Activated CD4-positive, alpha-beta T cell treated with anti-CD3 and anti-CD28 coated beads for 36 hours (primary cell): Measurements from ENCODE around the gene NUDT9. TPM values are rescaled to one million over a fixed set of nuclear protein-coding genes. Genes with fewer than 3 reads are reported as not detected.
A peak's percentile ranks its signal among the peaks of the same experiment; 100 is the strongest.
"Not testable (repeated sequence)": the region's sequence is repeated elsewhere in the genome, so short reads cannot be mapped to it uniquely, and the experiment has no call there.

ENCODE experiments used
- ATAC-seq: fragments of 200-7000 bp; cut with Tn5 transposase; one replicate; pipeline ENCODE4 v1.10.0; 2021; ENCODE audit warnings: mild to moderate bottlenecking, moderate library complexity
- CTCF ChIA-PET: fragments of 350-600 bp; sonication (Branson Sonifier 250); formaldehyde crosslinking; loops from one replicate; lab custom pipeline; 2021; ENCODE audit warnings: antibody characterized with exemption; lab: Charles Lee
- POLR2A ChIA-PET: fragments of 350-600 bp; sonication (Branson Sonifier 250); formaldehyde crosslinking; loops from one replicate; lab custom pipeline; 2021; ENCODE audit warnings: antibody characterized with exemption, inconsistent platforms; lab: Charles Lee
- DNase-seq: peaks from one replicate; pipeline ENCODE4 v3.0.0-alpha.2; 2020
- H3K27ac Mint-ChIP-seq: one replicate; pipeline ENCODE4 v1.8.0; 2021; ENCODE audit warnings: mixed read lengths
- H3K27me3 Mint-ChIP-seq: one replicate; pipeline ENCODE4 v1.8.0; 2021; ENCODE audit warnings: mixed read lengths
- H3K36me3 Mint-ChIP-seq: one replicate; pipeline ENCODE4 v1.8.0; 2021; ENCODE audit warnings: low read depth, mixed read lengths
- H3K4me1 Mint-ChIP-seq: one replicate; pipeline ENCODE4 v1.8.0; 2021; ENCODE audit warnings: mixed read lengths
- H3K4me3 Mint-ChIP-seq: one replicate; pipeline ENCODE4 v1.8.0; 2021; ENCODE audit warnings: mild to moderate bottlenecking, moderate library complexity, mixed read lengths
- H3K9me3 Mint-ChIP-seq: one replicate; pipeline ENCODE4 v1.8.0; 2021; ENCODE audit warnings: low read depth, mixed read lengths
- intact Hi-C, 2 experiments: fragments of 100-400 bp; cut with DNase I in 1 of 2; cut with micrococcal nuclease in 1 of 2; formaldehyde crosslinking; loops; one replicate each; pipeline versions ENCODE4 v1.14.2 to v1.15.1; 2022 to 2024; cut with DNase I, micrococcal nuclease
- total RNA-seq, 2 experiments: library from RNA; stranded (reverse); gene quantifications; one replicate each; pipeline ENCODE4 v1.2.3, GENCODE V29; 2021

NUDT9 gene
- total RNA-seq, 2 experiments from 2014 or later, result 9.8 to 13.3 TPM

GRCh38 chr4:87390891-87391575, 31.3 kb upstream of the NUDT9 start, which contains the start of gene HSD17B11:
TSS of gene HSD17B11 (minus strand) at chr4:87391188. CDS start at chr4:87391070, 118 bp downstream.
- H3K36me3 Mint-ChIP-seq, result peaks cover 6% of the 10 kb centered on the region
- CTCF ChIA-PET, result interaction anchor here (0.6 to 2.7 kb wide), 10 partner anchors 8 to 491 kb away, joined by 3 to 18 read pairs (median 4); partner anchors contain the start of gene NUDT9
- intact Hi-C loops, result loop anchor here (1.0 to 2.0 kb wide), 3 partner anchors 31 to 894 kb away; partner anchors contain the start of genes NUDT9 (in 2 of the 2), KLHL8 (in 1 of the 2) and PPM1K (in 1 of the 2)
- H3K27ac Mint-ChIP-seq, result peak within 1 kb of the TSS; percentile 92
- DNase-seq (peak; percentile 87), ATAC-seq (peak; percentile 98)
- H3K27me3 Mint-ChIP-seq, result no peaks in the 10 kb centered on the region
- peaks cover 47% of the 10 kb centered on the region for H3K4me1 Mint-ChIP-seq
- POLR2A ChIA-PET, result interaction anchor here (0.6 to 1.0 kb wide), 5 partner anchors 9 to 1133 kb away, joined by 3 to 7 read pairs (median 4); partner anchors contain the start of gene NUDT9
- peaks cover 4% of the 10 kb centered on the region for H3K9me3 Mint-ChIP-seq
- H3K4me3 Mint-ChIP-seq, result peak within 1 kb of the TSS; percentile 78

- DNase-seq, result no peak
- peaks cover 44% of the 10 kb centered on the region for H3K4me1 Mint-ChIP-seq
- peaks cover 6% of the 10 kb centered on the region for H3K36me3 Mint-ChIP-seq
- peak overlapping the region; percentile 92 for H3K27ac Mint-ChIP-seq
- ChIA-PET CTCF (interaction anchor here (0.6 to 2.7 kb wide), 6 partner anchors 19 to 491 kb away, joined by 3 to 18 read pairs (median 4); partner anchors contain the start of gene NUDT9), POLR2A (interaction anchor here (0.6 to 1.0 kb wide), 3 partner anchors 8 to 1133 kb away, joined by 3 to 4 read pairs (median 3); partner anchors contain the start of gene NUDT9)
- peaks cover 4% of the 10 kb centered on the region for H3K9me3 Mint-ChIP-seq
- peak overlapping the region; percentile 78 for H3K4me3 Mint-ChIP-seq
- ATAC-seq, result peak; percentile 17
- H3K27me3 Mint-ChIP-seq, result no peaks in the 10 kb centered on the region
- intact Hi-C loops, result loop anchor here (1.0 to 2.0 kb wide), 3 partner anchors 31 to 893 kb away; partner anchors contain the start of genes NUDT9 (in 2 of the 2), KLHL8 (in 1 of the 2) and PPM1K (in 1 of the 2)
Observed at GRCh38 chr4:87391576-87392054, 30.8 kb upstream of the NUDT9 start.

- Mint-ChIP-seq H3K27me3 (no peaks in the 10 kb centered on the region), H3K4me1 (peaks cover 38% of the 10 kb centered on the region), H3K27ac (no peak overlapping the region), H3K4me3 (no peak overlapping the region), H3K9me3 (peaks cover 4% of the 10 kb centered on the region), H3K36me3 (peaks cover 5% of the 10 kb centered on the region)
- CTCF ChIA-PET, result interaction anchor here (1.2 to 2.7 kb wide), 2 partner anchors 29 to 38 kb away, joined by 6 to 18 read pairs; partner anchors contain the start of gene NUDT9
- POLR2A ChIA-PET, result no interaction called here
- DNase-seq, result no peak
- intact Hi-C loops, result no loop called here
- no peak for ATAC-seq
Observed at GRCh38 chr4:87392183-87392582, 30.2 kb upstream of the NUDT9 start.

- ATAC-seq, H3K27me3 Mint-ChIP-seq, H3K9me3 Mint-ChIP-seq, intact Hi-C loops, H3K36me3 Mint-ChIP-seq: not testable (repeated sequence)
- ChIA-PET CTCF (interaction anchor here (0.6 to 1.9 kb wide), 5 partner anchors 9 to 1124 kb away, joined by 3 to 4 read pairs (median 3); no protein-coding TSS in a partner anchor), POLR2A (interaction anchor here (0.6 kb wide), 1 partner anchor 16 kb away, joined by 4 read pairs; no protein-coding TSS in a partner anchor)
- H3K4me1 Mint-ChIP-seq, result peaks cover 15% of the 10 kb centered on the region
- DNase-seq, result peak; percentile 24
- peak overlapping the region; percentile 57 for H3K4me3 Mint-ChIP-seq
- H3K27ac Mint-ChIP-seq, result peak overlapping the region; percentile 20
Observed at GRCh38 chr4:87395073-87395472, 27.3 kb upstream of the NUDT9 start.

- DNase-seq, H3K9me3 Mint-ChIP-seq, POLR2A ChIA-PET, ATAC-seq, CTCF ChIA-PET, H3K27me3 Mint-ChIP-seq, intact Hi-C loops, H3K4me3 Mint-ChIP-seq, H3K27ac Mint-ChIP-seq, H3K36me3 Mint-ChIP-seq: not testable (repeated sequence)
- H3K4me1 Mint-ChIP-seq, result peaks cover 10% of the 10 kb centered on the region
Observed at GRCh38 chr4:87395851-87396250, 26.5 kb upstream of the NUDT9 start.

- Mint-ChIP-seq H3K27me3 (no peaks in the 10 kb centered on the region), H3K36me3 (no peaks in the 10 kb centered on the region), H3K27ac (no peak overlapping the region), H3K4me3 (no peak overlapping the region), H3K9me3 (no peaks in the 10 kb centered on the region), H3K4me1 (peaks cover 7% of the 10 kb centered on the region)
- CTCF ChIA-PET, result interaction anchor here (1.2 kb wide), 1 partner anchor 9 kb away, joined by 3 read pairs; no protein-coding TSS in a partner anchor
- POLR2A ChIA-PET, result interaction anchor here (1.5 kb wide), 1 partner anchor 8 kb away, joined by 3 read pairs; the partner anchor contains the start of gene HSD17B11
- intact Hi-C loops, result no loop called here
- no peak for ATAC-seq
- DNase-seq, result no peak
Observed at GRCh38 chr4:87399148-87399547, 23.2 kb upstream of the NUDT9 start.

- POLR2A ChIA-PET, result interaction anchor here (1.5 kb wide), 1 partner anchor 9 kb away, joined by 3 read pairs; the partner anchor contains the start of gene HSD17B11
- H3K36me3 Mint-ChIP-seq, result no peaks in the 10 kb centered on the region
- DNase-seq (no peak), ATAC-seq (no peak)
- H3K27me3 Mint-ChIP-seq, result no peaks in the 10 kb centered on the region
- CTCF ChIA-PET, result interaction anchor here (0.6 kb wide), 1 partner anchor 42 kb away, joined by 3 read pairs; no protein-coding TSS in a partner anchor
- no peak overlapping the region for H3K27ac Mint-ChIP-seq
- H3K4me3 Mint-ChIP-seq, result no peak overlapping the region
- H3K9me3 Mint-ChIP-seq, result no peaks in the 10 kb centered on the region
- H3K4me1 Mint-ChIP-seq, result peaks cover 4% of the 10 kb centered on the region
- intact Hi-C loops, result no loop called here
Observed at GRCh38 chr4:87399954-87400353, 22.4 kb upstream of the NUDT9 start.

- CTCF ChIA-PET, result interaction anchor here (0.7 to 1.1 kb wide), 2 partner anchors 9 to 1027 kb away, joined by 3 to 4 read pairs; no protein-coding TSS in a partner anchor
- H3K27ac Mint-ChIP-seq, H3K9me3 Mint-ChIP-seq, POLR2A ChIA-PET, intact Hi-C loops, DNase-seq, ATAC-seq, H3K4me3 Mint-ChIP-seq, H3K27me3 Mint-ChIP-seq, H3K36me3 Mint-ChIP-seq: not testable (repeated sequence)
- H3K4me1 Mint-ChIP-seq, result peaks cover 12% of the 10 kb centered on the region
Observed at GRCh38 chr4:87403732-87404131, 18.6 kb upstream of the NUDT9 start.

- H3K4me3 Mint-ChIP-seq, result no peak overlapping the region
- ChIA-PET POLR2A (no interaction called here), CTCF (interaction anchor here (0.7 kb wide), 1 partner anchor 34 kb away, joined by 3 read pairs; no protein-coding TSS in a partner anchor)
Observed at GRCh38 chr4:87405211-87405820, 17.1 kb upstream of the NUDT9 start.

GRCh38 chr4:87406462-87406861, 15.9 kb upstream of the NUDT9 start:
- ChIA-PET CTCF (no interaction called here), POLR2A (no interaction called here)
- Mint-ChIP-seq H3K9me3 (no peaks in the 10 kb centered on the region), H3K27me3 (peaks cover 22% of the 10 kb centered on the region), H3K36me3 (no peaks in the 10 kb centered on the region), H3K4me1 (peaks cover 12% of the 10 kb centered on the region), H3K4me3 (no peak overlapping the region), H3K27ac (no peak overlapping the region)
- intact Hi-C loops, result no loop called here
- no peak for DNase-seq
- no peak for ATAC-seq

More at GRCh38 chr4:87405211-87405820, 17.1 kb upstream of the NUDT9 start:
- ATAC-seq (no peak), DNase-seq (no peak)
- H3K9me3 Mint-ChIP-seq, result no peaks in the 10 kb centered on the region
- no peak overlapping the region for H3K27ac Mint-ChIP-seq
- intact Hi-C loops, result no loop called here
- H3K36me3 Mint-ChIP-seq, result no peaks in the 10 kb centered on the region
- peaks cover 12% of the 10 kb centered on the region for H3K4me1 Mint-ChIP-seq
- peaks cover 18% of the 10 kb centered on the region for H3K27me3 Mint-ChIP-seq
